GM18909 (cell line): Measurements from ENCODE around the gene TP53I3.
A peak's percentile ranks its signal among the peaks of the same experiment; 100 is the strongest.
"Not testable (repeated sequence)": the region's sequence is repeated elsewhere in the genome, so short reads cannot be mapped to it uniquely, and the experiment has no call there.

Experiments used
- ATAC-seq: cut with Tn5 transposase; IDR thresholded peaks from one replicate; pipeline ENCODE4 v1.9.1; 2021; ENCODE audit warnings: mild to moderate bottlenecking; ENCODE audit not compliant: unreplicated experiment, poor library complexity

Gene TP53I3

DNA sequence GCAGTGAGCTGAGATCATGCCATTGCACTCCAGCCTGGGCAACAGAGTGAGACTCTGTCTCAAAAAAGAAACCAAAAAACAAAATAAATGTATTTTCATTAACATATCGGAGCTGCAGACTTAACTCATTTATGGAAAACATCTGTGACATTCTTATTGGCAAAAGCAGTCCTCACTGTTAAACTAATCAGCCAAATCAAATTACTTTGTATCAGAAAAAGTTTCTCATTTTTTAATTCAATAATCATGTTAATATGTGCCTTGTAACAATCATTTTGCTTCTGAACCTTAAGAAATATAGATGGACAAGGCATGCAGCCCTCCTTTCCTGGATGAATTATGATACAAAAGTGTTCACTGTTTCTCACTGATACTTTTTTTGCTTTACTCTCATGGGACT lies 18.0 kb upstream of the TP53I3 start:
- ATAC-seq = no peak

GRCh38 chr2:24101992-24102391 lies 17.4 kb upstream of the TP53I3 start:
- ATAC-seq = no peak

- not testable (repeated sequence) for ATAC-seq
These were observed 16.1 kb upstream of the TP53I3 start for GRCh38 chr2:24100732-24101131.

DNA sequence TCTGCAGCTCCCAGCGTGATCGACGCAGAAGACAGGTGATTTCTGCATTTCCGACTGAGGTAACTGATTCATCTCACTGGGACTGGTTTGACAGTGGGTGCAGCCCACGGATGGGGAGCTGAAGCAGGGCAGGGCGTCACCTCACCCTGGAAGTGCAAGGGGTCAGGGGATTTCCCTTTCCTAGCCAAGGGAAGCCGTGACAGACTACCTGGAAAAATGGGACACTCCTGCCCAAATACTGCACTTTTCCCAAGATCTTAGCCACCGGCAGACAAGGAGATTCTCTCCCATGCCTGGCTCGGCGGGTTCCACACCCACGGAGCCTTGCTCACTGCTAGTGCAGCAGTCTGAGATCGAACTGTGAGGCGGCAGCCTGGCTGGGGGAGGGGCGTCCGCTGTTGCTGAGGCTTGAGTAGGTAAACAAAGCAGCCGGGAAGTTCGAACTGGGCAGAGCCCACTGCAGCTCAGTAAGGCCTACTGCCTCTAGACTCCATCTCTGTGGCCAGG lies 10.6 kb upstream of the TP53I3 start:
- ATAC-seq = not testable (repeated sequence)

DNA sequence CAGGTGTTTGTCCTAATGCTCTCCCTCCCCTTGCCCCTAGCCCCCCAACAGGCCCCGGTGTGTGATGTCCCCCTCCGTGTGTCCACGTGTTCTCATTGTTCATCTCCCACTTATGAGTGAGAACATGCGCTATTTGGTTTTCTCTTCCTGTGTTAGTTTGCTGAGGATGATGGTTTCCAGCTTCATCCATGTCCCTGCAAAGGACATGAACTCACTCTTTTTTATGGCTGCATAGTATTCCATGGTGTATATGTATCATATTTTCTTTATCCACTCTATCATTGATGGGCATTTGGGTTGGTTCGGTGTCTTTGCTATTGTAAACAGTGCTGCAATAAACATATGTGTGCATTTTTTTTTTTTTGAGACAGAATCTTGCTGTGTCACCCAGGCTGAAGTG lies 8.6 kb upstream of the TP53I3 start:
- ATAC-seq = not testable (repeated sequence)

DNA sequence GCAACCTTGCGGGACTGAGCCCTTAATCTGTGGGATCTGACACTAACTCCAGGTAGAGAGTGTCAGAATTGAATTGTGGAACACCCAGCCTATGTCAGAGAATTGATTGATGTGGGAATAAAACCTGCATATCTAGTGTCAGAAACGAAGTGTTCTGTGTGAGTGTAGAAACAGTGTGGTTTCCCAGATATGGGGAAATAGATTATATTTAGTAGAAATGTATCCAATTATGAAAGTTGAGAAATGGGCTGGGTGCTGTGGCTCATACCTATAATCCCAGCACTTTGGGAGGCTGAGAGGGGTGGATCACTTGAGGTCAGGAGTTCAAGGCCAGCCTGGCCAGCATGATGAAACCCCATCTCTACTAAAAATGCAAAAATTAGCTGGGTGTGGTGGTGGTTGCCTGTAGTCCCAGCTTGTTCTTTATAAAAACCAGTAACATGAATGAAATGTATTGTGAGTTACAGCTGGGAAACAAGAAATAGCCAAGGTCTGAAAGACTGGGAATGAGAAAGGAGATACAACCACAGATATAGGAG lies 4.3 kb upstream of the TP53I3 start:
- no peak for ATAC-seq

GRCh38 chr2:24087032-24087431 lies 2.4 kb upstream of the TP53I3 start:
- ATAC-seq = no peak

DNA sequence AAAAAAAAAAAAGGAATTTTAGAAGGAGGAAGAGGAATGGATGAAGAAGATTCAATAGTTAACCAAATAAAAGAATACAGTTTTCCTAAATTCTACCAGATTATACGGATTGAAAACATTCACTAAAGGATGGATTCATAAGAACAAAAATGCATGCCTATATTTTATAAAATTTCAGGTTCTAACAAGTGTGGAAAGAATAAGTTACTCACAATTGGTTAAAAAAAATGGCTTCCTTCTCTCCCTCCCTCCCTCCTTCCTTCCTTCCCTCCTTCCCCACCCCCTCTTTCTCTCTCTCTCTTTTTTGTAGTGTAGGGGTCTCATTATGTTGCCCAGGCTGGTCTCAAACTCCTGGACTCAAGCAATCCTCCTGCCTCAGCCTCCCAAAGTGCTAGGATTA lies 1.6 kb upstream of the TP53I3 start:
- ATAC-seq = no peak

DNA sequence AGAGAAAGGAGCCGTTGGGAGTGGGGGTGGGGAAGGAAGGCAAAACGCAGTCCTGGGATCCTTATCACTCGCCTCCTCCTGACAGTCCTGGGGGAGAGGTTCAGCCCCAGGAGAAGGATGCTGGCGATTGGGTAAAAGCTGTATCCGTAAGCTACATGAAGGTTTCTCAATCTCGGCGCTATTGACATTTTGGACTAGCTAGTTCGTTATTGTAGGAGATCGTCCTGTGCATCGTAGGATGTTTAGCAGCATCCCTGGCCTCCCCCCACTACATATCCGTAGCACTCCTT lies 511 bp upstream of the TP53I3 start:
- ATAC-seq = no peak

DNA sequence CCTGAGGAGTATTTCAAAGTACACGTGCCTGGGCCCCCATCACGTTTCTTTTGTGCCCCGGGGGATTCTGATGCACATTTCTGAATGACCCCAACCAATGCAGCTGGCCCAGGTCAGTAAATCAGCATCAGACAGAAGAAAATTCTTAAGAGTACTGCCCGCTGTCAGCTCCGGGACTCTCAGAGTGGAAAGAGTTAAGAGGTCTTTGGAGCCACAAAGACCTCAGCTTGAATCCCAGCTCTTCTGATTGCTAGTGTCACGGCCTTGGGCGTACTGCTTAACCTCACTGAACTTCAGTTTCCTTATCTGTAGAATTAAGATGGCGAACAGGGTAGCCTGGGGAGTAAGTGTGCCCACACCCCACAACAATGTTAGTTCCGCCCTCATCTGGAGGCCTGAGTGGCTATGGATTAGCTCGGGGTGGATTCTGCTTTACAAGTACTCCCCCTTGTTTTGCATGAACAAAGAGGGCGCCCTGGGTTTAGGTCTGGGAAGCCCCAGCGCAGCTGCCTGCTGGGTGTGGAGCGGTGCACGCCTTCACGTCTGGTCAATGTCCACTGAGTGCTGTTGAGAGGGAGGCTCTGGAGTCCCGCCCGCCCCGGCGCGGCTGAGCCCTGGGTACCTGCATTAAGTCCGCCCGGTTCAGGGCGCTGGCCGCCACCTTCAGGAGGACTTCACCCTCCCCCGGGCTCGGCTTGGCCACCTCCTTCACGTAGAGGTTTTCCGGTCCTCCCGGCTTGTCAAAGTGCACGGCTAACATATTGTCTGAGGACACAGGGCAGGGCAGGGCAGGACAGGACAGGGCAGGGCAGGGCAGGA lies 858 bp downstream of the TP53I3 start:
- peak; percentile 80 for ATAC-seq

GRCh38 chr2:24082787-24083566 lies 1.7 kb downstream of the TP53I3 start:
- no peak for ATAC-seq

GRCh38 chr2:24080701-24081100 lies 3.9 kb downstream of the TP53I3 start:
- ATAC-seq = no peak

- ATAC-seq = no peak
These were observed 6.8 kb downstream of the TP53I3 start for GRCh38 chr2:24077879-24078278.

GRCh38 chr2:24077535-24077877 lies 7.1 kb downstream of the TP53I3 start:
- no peak for ATAC-seq

DNA sequence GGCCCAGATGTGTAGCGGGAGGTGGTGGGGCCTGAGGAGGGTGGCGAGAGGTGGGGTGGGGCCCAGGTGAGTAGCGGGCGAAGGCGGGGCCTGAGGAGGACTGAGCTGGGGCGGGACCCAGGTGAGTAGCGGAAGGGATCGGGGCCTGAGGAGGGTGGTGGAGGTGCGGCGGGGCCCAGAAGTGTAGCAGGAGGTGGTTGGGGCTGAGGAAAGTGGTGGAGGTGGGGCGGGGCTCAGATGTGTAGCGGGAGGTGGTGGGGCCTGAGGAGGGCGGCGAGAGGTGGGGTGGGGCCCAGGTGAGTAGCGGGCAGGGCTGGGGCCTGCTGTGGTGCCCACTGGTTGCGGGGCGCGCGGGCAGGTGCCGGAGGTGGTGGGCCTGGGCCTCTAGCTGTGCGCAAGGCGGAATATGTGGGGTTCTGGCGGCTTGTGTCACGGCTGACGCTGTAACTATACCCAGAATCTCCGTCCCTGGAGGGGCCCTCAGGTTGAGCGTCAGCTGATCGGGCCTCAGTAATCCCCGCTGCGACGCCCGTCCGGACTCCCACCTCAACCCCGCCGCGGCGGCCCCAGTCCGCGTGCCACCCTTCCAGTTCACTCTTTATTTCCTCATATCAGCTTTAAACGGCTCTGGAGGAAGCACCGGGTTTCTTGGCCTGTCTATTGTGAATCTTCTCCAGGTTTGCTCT lies 7.6 kb downstream of the TP53I3 start:
- peak; percentile 1 for ATAC-seq

DNA sequence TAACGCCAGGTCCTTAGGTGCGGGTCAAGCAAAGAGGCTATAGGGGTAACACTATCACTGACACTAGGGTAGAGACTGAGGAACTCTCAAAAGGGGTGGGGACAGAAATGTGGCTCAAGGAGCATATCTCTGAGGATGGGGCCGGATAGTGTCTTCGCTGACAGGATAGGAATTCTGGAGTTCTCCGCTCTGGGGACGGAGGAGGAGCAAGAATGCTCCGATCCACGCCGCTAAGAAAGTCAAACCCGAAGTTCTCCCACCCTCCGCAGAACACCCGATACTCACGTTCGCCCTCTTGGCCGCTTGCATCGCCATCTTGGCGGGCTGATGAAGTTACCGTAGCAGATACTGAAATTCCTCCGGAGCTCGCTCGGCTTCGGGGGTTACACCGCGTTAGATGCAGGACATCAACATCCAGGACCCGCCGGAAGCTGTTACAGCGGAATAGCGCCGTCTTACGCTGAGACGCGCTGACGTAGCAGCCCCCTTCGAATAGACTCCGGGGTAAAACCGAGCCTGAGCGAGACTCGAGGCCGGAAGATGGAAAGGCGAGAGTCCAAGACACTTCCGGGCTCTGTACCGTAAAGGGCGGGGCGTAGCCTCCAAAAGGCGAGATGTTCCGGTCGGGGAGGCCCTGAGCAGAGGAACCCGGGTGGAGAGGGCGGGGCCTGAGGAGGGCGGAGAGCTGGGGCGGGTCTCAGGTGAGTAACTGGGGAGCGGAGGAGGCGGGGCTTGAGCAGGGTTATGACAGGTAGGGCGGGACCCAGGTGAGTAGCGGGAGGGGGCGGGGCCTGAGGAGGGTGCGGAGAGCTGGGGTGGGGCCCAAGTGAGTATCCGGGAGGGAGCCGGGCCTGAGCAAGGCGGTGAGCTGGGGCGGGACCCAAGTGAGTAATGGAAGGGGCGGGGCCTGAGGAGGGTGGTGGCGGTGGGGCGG lies 8.5 kb downstream of the TP53I3 start, which contains the start of gene SF3B6:
Gene SF3B6, minus strand, starts transcription at position 412 of the 934 bp plus-strand sequence. Its CDS starts 97 bp downstream, at position 315.
- peak; percentile 95 for ATAC-seq

DNA sequence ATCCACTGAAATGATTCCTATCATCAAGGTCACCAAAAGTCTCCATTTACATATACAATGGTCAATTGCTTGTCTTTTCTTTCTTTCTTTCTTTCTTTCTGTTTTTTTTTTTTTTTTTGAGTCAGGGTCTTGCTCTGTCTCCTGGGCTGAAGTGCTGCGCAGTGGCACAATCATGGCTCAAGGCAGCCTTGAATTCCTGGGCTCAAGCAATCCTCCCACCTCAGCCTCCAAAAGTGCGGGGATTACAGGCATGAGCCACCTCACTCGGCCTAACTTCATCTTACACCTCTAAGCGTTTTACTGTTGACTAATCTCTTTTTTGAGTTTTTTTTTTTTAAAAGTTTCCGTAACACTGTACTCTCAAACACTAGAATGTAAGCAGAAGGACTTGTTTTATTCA lies 9.4 kb downstream of the TP53I3 start:
- no peak for ATAC-seq

- no peak for ATAC-seq
These were observed 10.8 kb downstream of the TP53I3 start for GRCh38 chr2:24073816-24074215.

DNA sequence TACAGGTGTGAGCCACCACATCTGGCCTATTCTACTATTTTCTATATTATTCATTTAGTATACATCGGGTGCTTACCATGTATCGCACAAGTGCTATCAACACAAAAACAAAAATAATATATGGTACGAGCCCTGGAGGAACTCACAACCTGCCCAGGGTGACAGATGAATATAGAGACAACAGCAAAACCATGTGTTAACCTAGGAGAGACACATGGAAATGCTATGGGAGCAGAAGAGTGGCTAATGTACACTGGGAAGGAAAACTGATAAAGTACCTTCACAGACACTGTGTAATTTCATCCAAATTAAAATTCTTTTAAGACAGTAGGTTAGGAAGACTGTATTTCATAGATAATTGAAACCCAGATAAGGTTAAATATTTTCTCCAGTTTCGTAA lies 12.4 kb downstream of the TP53I3 start:
- no peak for ATAC-seq

- no peak for ATAC-seq
These were observed 19.3 kb downstream of the TP53I3 start for GRCh38 chr2:24065341-24065740.
